HL-60 (cell line): Measurements from ENCODE around the gene USP48.

ENCODE experiments used
- DNase-seq, 2 experiments: peaks; one replicate each; pipeline ENCODE4 v3.0.0-alpha.2; 2010 to 2020; ENCODE audit warnings: low read depth in 1 of 2, low spot score in 1 of 2
- H3K27ac ChIP-seq: fragments of 250-450 bp; sonication (Bioruptor Pico); replicated peaks from 2 replicates; pipeline ENCODE4 v1.5.1; 2020; ENCODE audit warnings: mild to moderate bottlenecking, moderate library complexity
- H3K27me3 ChIP-seq: fragments of 250-450 bp; sonication (Bioruptor Pico); 2 replicates; pipeline ENCODE4 v1.5.1; 2021; ENCODE audit warnings: mild to moderate bottlenecking, moderate library complexity; ENCODE audit not compliant: insufficient read depth, poor library complexity, severe bottlenecking
- H3K4me3 ChIP-seq: replicated peaks from 2 replicates; pipeline ENCODE4 v1.5.1; 2011; ENCODE audit warnings: mild to moderate bottlenecking, control low read depth, low read length; ENCODE audit not compliant: insufficient read depth
- GABPA ChIP-seq: IDR thresholded peaks from 2 replicates; pipeline ENCODE4 v1.6.1; 2012; ENCODE audit warnings: low read depth
- POLR2AphosphoS5 ChIP-seq: IDR thresholded peaks from 2 replicates; pipeline ENCODE4 v1.6.1; 2012; ENCODE audit warnings: low read depth
- SPI1 ChIP-seq: IDR thresholded peaks from 2 replicates; pipeline ENCODE4 v1.6.1; 2012; ENCODE audit warnings: low read depth, mild to moderate bottlenecking, borderline replicate concordance
- TF ChIP-seq, protein P1 (sequence below): IDR thresholded peaks from 2 replicates; pipeline ENCODE4 v1.6.1; 2012; ENCODE audit warnings: low read depth; ENCODE audit not compliant: insufficient replicate concordance
- TF ChIP-seq, protein P2 (sequence below): IDR thresholded peaks from one replicate; pipeline ENCODE4 v1.5.1; 2011; ENCODE audit warnings: low read length, control low read depth, inconsistent platforms; ENCODE audit not compliant: insufficient read depth

Gene USP48

DNA sequence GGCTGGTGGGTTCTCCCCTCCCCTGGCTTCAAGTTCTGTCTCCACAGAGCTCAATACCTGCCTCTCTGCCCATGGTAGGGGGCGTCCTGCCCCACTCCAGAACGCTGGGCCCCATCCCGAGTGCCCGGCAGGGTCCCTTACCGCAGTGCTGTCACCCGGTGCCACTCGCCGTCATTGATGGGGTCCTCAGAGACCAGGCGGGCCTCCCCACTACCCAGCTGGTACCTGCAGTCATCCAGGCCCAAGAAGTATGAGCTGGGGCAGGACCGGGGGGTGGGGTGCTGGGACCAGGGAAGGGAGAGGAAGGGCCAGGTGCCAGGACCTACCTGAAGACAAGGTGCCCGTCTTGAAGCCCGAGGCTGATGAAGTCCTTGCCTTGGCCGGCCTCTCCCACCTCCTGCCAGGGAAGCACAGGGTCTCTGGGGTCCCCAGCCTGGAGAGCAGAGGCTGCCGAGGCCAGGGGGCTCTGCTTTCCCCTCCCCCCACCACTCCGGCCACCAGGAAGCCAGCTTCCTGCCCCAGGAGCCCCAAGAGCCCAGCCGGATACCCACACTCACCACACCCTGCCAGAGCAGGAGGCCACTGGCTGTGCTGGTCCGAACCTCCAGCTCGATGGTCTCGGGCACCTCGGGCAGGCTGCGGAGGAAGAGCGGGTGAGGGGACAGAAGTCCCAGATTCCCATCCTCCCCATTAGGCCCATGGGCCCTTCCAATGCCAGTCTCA is 41.2 kb upstream of the USP48 start:
- TF ChIP-seq, protein P1, sequence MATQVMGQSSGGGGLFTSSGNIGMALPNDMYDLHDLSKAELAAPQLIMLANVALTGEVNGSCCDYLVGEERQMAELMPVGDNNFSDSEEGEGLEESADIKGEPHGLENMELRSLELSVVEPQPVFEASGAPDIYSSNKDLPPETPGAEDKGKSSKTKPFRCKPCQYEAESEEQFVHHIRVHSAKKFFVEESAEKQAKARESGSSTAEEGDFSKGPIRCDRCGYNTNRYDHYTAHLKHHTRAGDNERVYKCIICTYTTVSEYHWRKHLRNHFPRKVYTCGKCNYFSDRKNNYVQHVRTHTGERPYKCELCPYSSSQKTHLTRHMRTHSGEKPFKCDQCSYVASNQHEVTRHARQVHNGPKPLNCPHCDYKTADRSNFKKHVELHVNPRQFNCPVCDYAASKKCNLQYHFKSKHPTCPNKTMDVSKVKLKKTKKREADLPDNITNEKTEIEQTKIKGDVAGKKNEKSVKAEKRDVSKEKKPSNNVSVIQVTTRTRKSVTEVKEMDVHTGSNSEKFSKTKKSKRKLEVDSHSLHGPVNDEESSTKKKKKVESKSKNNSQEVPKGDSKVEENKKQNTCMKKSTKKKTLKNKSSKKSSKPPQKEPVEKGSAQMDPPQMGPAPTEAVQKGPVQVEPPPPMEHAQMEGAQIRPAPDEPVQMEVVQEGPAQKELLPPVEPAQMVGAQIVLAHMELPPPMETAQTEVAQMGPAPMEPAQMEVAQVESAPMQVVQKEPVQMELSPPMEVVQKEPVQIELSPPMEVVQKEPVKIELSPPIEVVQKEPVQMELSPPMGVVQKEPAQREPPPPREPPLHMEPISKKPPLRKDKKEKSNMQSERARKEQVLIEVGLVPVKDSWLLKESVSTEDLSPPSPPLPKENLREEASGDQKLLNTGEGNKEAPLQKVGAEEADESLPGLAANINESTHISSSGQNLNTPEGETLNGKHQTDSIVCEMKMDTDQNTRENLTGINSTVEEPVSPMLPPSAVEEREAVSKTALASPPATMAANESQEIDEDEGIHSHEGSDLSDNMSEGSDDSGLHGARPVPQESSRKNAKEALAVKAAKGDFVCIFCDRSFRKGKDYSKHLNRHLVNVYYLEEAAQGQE: no peak
- TF ChIP-seq, protein P2, sequence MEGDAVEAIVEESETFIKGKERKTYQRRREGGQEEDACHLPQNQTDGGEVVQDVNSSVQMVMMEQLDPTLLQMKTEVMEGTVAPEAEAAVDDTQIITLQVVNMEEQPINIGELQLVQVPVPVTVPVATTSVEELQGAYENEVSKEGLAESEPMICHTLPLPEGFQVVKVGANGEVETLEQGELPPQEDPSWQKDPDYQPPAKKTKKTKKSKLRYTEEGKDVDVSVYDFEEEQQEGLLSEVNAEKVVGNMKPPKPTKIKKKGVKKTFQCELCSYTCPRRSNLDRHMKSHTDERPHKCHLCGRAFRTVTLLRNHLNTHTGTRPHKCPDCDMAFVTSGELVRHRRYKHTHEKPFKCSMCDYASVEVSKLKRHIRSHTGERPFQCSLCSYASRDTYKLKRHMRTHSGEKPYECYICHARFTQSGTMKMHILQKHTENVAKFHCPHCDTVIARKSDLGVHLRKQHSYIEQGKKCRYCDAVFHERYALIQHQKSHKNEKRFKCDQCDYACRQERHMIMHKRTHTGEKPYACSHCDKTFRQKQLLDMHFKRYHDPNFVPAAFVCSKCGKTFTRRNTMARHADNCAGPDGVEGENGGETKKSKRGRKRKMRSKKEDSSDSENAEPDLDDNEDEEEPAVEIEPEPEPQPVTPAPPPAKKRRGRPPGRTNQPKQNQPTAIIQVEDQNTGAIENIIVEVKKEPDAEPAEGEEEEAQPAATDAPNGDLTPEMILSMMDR: no peak
- TF ChIP-seq GABPA (no peak), SPI1 (no peak), POLR2AphosphoS5 (no peak; the same call in 1 of the 2 replicates)
- Histone ChIP-seq H3K27me3 (no peaks in the 10 kb centered on the region), H3K27ac (no peak overlapping the region), H3K4me3 (no peak overlapping the region)
- DNase-seq: no peak

DNA sequence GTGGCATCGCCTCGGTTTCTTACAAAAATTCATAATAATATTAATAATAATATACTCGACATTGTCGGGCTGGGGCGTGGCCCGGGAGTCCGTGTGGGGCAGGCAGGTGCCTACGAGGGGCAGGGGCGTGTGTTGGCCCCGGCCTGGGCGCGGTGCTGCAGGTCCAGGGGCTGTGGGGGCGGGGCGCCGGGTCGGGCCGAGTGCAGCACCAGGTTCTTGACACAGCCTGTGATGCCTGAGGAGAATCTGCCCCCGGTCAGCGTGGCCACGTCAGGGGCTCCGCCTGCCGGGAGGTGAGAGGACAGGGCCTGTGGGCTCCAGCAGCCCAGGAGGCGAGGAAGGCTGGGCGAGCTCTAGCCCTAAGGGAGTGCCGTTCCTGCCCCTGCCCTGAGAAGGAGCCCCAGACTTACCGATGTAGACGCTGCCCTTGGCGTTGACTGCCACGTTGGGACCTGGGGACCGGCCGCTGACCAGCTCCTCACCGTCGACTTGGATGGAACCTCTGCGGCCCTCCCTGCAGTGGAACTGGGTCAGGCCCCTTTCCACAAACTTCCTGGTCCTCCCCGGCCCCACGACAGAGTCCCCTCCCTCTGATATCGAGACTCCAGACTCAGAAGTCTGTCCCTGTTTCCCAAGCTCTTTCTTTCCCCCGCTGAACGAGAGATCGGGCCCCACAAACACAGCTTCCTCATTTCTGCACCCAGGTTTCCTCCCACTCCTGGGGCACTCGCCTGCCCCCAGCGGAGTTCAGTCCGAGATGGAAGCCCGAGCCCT is 40.4 kb upstream of the USP48 start:
- TF ChIP-seq, protein P1: no peak
- TF ChIP-seq GABPA (no peak), SPI1 (peak; percentile 71; the same call in 1 of the 2 replicates), POLR2AphosphoS5 (no peak)
- TF ChIP-seq, protein P2: no peak
- H3K27ac ChIP-seq: no peak overlapping the region
- H3K27me3 ChIP-seq: no peaks in the 10 kb centered on the region
- DNase-seq: peak in 1 of 2 experiments; percentile 70
- H3K4me3 ChIP-seq: no peak overlapping the region

DNA sequence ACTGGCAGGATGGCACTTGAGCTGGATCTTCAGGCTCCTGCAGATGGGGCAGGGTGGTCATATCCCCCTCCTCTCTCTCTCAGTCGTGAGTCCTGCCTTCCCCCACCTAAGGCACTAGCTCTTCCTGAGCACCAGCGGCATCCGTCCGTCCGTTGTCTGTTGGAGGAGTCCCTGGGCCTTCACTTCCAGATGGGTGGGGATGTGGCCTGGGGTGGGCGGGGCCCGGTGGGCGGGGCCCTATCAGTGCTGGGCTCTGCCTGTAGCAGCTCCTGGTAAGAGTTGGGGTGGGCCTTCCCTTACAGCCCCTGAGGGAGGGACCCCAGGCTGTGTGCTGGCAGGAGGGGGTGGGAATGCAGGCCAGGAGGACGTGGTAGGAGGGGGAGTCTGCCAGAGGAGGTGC is 39.4 kb upstream of the USP48 start:
- TF ChIP-seq SPI1 (no peak), POLR2AphosphoS5 (no peak), GABPA (no peak)
- TF ChIP-seq, protein P2: no peak
- TF ChIP-seq, protein P1: no peak

More for the DNA sequence above, 39.4 kb upstream of the USP48 start:
- H3K4me3 ChIP-seq: no peak overlapping the region
- no peaks in the 10 kb centered on the region for H3K27me3 ChIP-seq
- no peak for DNase-seq
- H3K27ac ChIP-seq: no peak overlapping the region
